VCaP (cell line): Measurements from ENCODE around the gene SMOC2.
A peak's percentile ranks its signal among the peaks of the same experiment; 100 is the strongest.

Experiments
- H3K27ac ChIP-seq: fragments of 450-650 bp; 2 replicates; pipeline ENCODE4 v1.5.1; 2017
- CTCF ChIP-seq: fragments of 450-650 bp; conservative IDR thresholded peaks from 2 replicates; pipeline ENCODE4 v1.5.1; 2017; ENCODE audit warnings: mild to moderate bottlenecking, moderate library complexity

SMOC2 gene

GRCh38 chr6:168627506-168628175, 186.7 kb downstream of the SMOC2 start:
- H3K27ac ChIP-seq, result peak overlapping the region; percentile 44
- no peak for TF ChIP-seq CTCF

- no peak for TF ChIP-seq CTCF
- H3K27ac ChIP-seq, result peak overlapping the region; percentile 44
Measured at GRCh38 chr6:168628176-168628553, 187.2 kb downstream of the SMOC2 start.

- TF ChIP-seq CTCF, result no peak
- H3K27ac ChIP-seq, result peak overlapping the region; percentile 44
Measured at GRCh38 chr6:168628732-168629245, 187.8 kb downstream of the SMOC2 start.

GRCh38 chr6:168631564-168631963, 190.6 kb downstream of the SMOC2 start:
- H3K27ac ChIP-seq, result no peak overlapping the region
- TF ChIP-seq CTCF, result no peak

- TF ChIP-seq CTCF, result no peak
- no peak overlapping the region for H3K27ac ChIP-seq
Measured at GRCh38 chr6:168632694-168633093, 191.7 kb downstream of the SMOC2 start.

- H3K27ac ChIP-seq, result no peak overlapping the region
- no peak for TF ChIP-seq CTCF
Measured at GRCh38 chr6:168634541-168635328, 193.8 kb downstream of the SMOC2 start.

GRCh38 chr6:168636147-168637004, 195.4 kb downstream of the SMOC2 start:
- TF ChIP-seq CTCF, result no peak
- H3K27ac ChIP-seq, result no peak overlapping the region
